Breast epithelium (tissue), 4 donors: ENCODE results near the gene TIGD1. TPM values are rescaled to one million over a fixed set of nuclear protein-coding genes. Genes with fewer than 3 reads are reported as not detected.

Experiments used
- DNase-seq, 2 donors: peaks; one replicate each; pipeline ENCODE4 v3.0.0-alpha.2; 2019; ENCODE audit warnings: low spot score in 2 of 2
- H3K27ac ChIP-seq, 2 donors: fragments of 200-600 bp; sonication (generic) in 1 of 2; one replicate each; pipeline ENCODE4 v1.5.1; 2016 to 2019; ENCODE audit warnings: mild to moderate bottlenecking in 1 of 2
- H3K27me3 ChIP-seq, 2 donors: fragments of 200-600 bp; sonication (generic) in 1 of 2; one replicate each; pipeline versions ENCODE4 v1.5.1 to v1.6.0; 2017 to 2019; ENCODE audit warnings: control low read depth in 1 of 2, mild to moderate bottlenecking in 1 of 2
- H3K36me3 ChIP-seq: fragments of 200-600 bp; one replicate; pipeline ENCODE4 v1.5.1; 2019
- H3K4me1 ChIP-seq, 2 donors: fragments of 200-600 bp; sonication (generic); one replicate each; pipeline ENCODE4 v1.5.1; 2016 to 2019; ENCODE audit warnings: control low read depth in 1 of 2
- H3K4me3 ChIP-seq, 3 donors: fragments of 200-600 bp; sonication (generic); 1 replicate in 2 of 3; 2 replicates in 1 of 3; pipeline ENCODE4 v1.5.1; 2016 to 2019; ENCODE audit warnings: mild to moderate bottlenecking in 3 of 3, moderate library complexity in 2 of 3
- H3K9me3 ChIP-seq, 2 donors: fragments of 200-600 bp; sonication (generic) in 1 of 2; one replicate each; pipeline ENCODE4 v1.5.1; 2016 to 2019; ENCODE audit warnings: control low read depth in 1 of 2
- POLR2A ChIP-seq: fragments of 450-650 bp; IDR thresholded peaks from one replicate; pipeline ENCODE4 v1.6.1; 2016; ENCODE audit warnings: antibody characterized with exemption, mild to moderate bottlenecking, moderate library complexity
- POLR2AphosphoS5 ChIP-seq, 3 donors: sonication (generic); formaldehyde crosslinking; IDR thresholded peaks; one replicate each; pipeline ENCODE4 v1.6.1; 2017; ENCODE audit warnings: antibody characterized with exemption in 3 of 3
- intact Hi-C: fragments of 100-400 bp; cut with DNase I; formaldehyde crosslinking; loops from one replicate; pipeline ENCODE4 v1.15.1; 2023; ENCODE audit warnings: low total_unique reads
- total RNA-seq, 3 donors: library from RNA; depleted of rRNA; stranded (reverse); fragments of >200 nt; gene quantifications; one replicate each; pipeline ENCODE4 v1.1.0, GENCODE V29; 2016
- TF ChIP-seq, protein P1 (sequence below), 3 donors: fragments of 450-650 bp; IDR thresholded peaks; one replicate each; pipeline ENCODE4 v1.5.1; 2016 to 2017; ENCODE audit warnings: antibody characterized with exemption in 3 of 3, mild to moderate bottlenecking in 3 of 3, moderate library complexity in 3 of 3

The TIGD1 gene
- total RNA-seq, 3 donors from 2014 or later = 2.9 to 5.6 (median 5.0) TPM

- Histone ChIP-seq H3K4me3 (peak overlapping the region; percentile 18 to 61 (median 42)), H3K36me3 (no peaks in the 10 kb centered on the region), H3K4me1 (peaks cover 0 to 3% of the 10 kb centered on the region in 2 donors), H3K9me3 (no peaks in the 10 kb centered on the region), H3K27me3 (peaks cover 11 to 67% of the 10 kb centered on the region in 2 donors), H3K27ac (no peak overlapping the region)
- intact Hi-C loops = no loop called here
- no peak for DNase-seq
- TF ChIP-seq, protein P1, sequence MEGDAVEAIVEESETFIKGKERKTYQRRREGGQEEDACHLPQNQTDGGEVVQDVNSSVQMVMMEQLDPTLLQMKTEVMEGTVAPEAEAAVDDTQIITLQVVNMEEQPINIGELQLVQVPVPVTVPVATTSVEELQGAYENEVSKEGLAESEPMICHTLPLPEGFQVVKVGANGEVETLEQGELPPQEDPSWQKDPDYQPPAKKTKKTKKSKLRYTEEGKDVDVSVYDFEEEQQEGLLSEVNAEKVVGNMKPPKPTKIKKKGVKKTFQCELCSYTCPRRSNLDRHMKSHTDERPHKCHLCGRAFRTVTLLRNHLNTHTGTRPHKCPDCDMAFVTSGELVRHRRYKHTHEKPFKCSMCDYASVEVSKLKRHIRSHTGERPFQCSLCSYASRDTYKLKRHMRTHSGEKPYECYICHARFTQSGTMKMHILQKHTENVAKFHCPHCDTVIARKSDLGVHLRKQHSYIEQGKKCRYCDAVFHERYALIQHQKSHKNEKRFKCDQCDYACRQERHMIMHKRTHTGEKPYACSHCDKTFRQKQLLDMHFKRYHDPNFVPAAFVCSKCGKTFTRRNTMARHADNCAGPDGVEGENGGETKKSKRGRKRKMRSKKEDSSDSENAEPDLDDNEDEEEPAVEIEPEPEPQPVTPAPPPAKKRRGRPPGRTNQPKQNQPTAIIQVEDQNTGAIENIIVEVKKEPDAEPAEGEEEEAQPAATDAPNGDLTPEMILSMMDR (IDR thresholded peaks at IDR 0.05) = no peak
- no peak for TF ChIP-seq POLR2A
- TF ChIP-seq POLR2AphosphoS5 (IDR thresholded peaks at IDR 0.05) = no peak
Observed at GRCh38 chr2:232523682-232524597, 26.4 kb downstream of the TIGD1 start.

DNA sequence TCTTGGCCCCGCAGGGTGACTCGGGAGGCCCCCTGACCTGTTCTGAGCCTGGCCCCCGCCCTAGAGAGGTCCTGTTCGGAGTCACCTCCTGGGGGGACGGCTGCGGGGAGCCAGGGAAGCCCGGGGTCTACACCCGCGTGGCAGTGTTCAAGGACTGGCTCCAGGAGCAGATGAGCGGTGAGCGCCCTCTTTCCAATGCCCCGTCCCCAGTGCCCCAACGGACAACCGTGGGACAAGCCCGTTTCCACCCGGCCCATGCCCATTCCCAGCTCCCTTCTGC, 27.0 kb downstream of the TIGD1 start:
- Histone ChIP-seq H3K9me3 (no peaks in the 10 kb centered on the region), H3K4me1 (peaks cover 0 to 3% of the 10 kb centered on the region in 2 donors), H3K27ac (no peak overlapping the region), H3K4me3 (peak overlapping the region in 2 of 3 donors; percentile 42 to 61), H3K27me3 (peaks cover 11 to 67% of the 10 kb centered on the region in 2 donors), H3K36me3 (no peaks in the 10 kb centered on the region)
- intact Hi-C loops = no loop called here
- DNase-seq = no peak
- TF ChIP-seq POLR2A = no peak
- TF ChIP-seq, protein P1 (IDR thresholded peaks at IDR 0.05) = no peak
- TF ChIP-seq POLR2AphosphoS5 (IDR thresholded peaks at IDR 0.05) = no peak

DNA sequence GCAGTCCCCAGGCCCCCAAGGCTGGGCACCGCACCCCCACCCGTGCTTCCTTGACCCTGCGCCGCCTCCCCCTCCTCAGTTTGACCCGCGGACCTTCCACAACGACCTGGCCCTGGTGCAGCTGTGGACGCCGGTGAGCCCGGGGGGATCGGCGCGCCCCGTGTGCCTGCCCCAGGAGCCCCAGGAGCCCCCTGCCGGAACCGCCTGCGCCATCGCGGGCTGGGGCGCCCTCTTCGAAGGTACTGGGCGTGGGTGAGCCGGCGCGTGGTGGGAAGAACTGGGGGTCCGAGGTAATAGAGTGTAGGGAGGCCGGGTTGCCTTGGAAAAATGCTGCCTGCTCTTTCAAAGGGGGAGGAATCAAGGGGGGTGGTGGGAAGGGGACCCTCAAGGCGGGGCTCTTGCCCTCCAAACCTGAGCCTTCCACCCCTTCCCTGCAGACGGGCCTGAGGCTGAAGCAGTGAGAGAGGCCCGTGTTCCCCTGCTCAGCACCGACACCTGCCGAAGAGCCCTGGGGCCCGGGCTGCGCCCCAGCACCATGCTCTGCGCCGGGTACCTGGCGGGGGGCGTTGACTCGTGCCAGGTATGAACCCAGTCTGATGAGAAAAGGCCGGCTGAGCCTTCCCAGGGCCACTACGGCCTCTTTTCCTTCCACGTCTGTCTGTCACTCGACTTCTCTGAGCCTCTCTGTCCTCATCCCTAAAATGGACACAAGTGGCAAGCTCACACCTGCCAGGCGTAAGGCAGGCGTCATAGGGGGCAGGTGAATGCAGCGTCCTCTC, 27.5 kb downstream of the TIGD1 start:
- Histone ChIP-seq H3K9me3 (no peaks in the 10 kb centered on the region), H3K4me1 (peaks cover 0 to 3% of the 10 kb centered on the region in 2 donors), H3K27me3 (peaks cover 11 to 67% of the 10 kb centered on the region in 2 donors), H3K36me3 (no peaks in the 10 kb centered on the region), H3K4me3 (peak overlapping the region in 2 of 3 donors; percentile 33 to 53), H3K27ac (no peak overlapping the region)
- intact Hi-C loops = no loop called here
- TF ChIP-seq, protein P1 (IDR thresholded peaks at IDR 0.05) = no peak
- TF ChIP-seq POLR2AphosphoS5 (IDR thresholded peaks at IDR 0.05) (no peak), POLR2A (no peak)
- DNase-seq = no peak

DNA sequence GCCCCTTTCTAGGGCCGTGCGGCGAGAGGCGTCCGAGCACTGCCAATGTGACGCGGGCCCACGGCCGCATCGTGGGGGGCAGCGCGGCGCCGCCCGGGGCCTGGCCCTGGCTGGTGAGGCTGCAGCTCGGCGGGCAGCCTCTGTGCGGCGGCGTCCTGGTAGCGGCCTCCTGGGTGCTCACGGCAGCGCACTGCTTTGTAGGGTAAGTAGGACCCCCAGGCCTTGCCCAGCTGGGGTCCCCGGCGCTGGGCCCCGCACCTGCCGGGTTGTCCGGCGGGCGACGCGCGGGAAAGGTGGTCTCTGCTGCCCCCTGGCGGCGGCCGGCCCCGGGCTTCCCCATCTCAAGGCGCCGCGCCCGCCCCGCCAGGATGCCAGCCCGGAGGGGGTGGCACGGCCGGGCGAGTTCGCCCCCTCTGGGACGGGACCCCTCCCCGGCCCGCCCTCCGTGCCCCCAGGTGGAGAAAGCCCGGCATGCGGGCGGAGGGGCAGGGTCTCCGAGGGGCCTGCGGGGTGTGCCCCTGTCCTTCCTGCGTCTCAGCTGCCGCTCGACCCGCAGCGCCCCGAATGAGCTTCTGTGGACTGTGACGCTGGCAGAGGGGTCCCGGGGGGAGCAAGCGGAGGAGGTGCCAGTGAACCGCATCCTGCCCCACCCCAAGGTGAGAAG, 28.3 kb downstream of the TIGD1 start:
- intact Hi-C loops = no loop called here
- TF ChIP-seq, protein P1 (IDR thresholded peaks at IDR 0.05) = peak in 1 of 3 donors; percentile 76
- TF ChIP-seq POLR2A = no peak
- DNase-seq = no peak
- H3K27ac ChIP-seq = no peak overlapping the region
- H3K27me3 ChIP-seq = peaks cover 11 to 67% of the 10 kb centered on the region in 2 donors
- no peaks in the 10 kb centered on the region for H3K36me3 ChIP-seq
- no peaks in the 10 kb centered on the region for H3K9me3 ChIP-seq
- H3K4me3 ChIP-seq = peak overlapping the region in 2 of 3 donors; percentile 33 to 53
- peaks cover 0 to 3% of the 10 kb centered on the region in 2 donors for H3K4me1 ChIP-seq
